ENCODE results near the gene DNAH3. TPM values are rescaled to one million over a fixed set of nuclear protein-coding genes. Genes with fewer than 3 reads are reported as not detected.

The DNAH3 gene
- total RNA-seq, 1 experiment from 2014 or later: 0.24 TPM

- Histone ChIP-seq H2BK12ac (ENCODE audit: insufficient read length, low read depth, low read length) (no peak overlapping the region), H2BK5ac (ENCODE audit: insufficient read length, low read length) (no peak overlapping the region), H4K91ac (ENCODE audit: insufficient read length, low read depth, low read length) (no peak overlapping the region), H3K18ac (ENCODE audit: insufficient read length, low read depth, low read length) (no peak overlapping the region), H4K8ac (replicated peaks; ENCODE audit: insufficient read length, low read depth, low read length) (no peak overlapping the region), H2AFZ (ENCODE audit: low read length) (no peak overlapping the region), H2BK20ac (ENCODE audit: low read depth, low read length, poor library complexity, severe bottlenecking) (no peak overlapping the region), H3K79me2 (ENCODE audit: insufficient read depth, low read length) (no peaks in the 10 kb centered on the region), H4K5ac (ENCODE audit: insufficient read length, low read depth, low read length) (no peak overlapping the region), H3K56ac (ENCODE audit: insufficient read length, low read depth, low read length) (no peak overlapping the region), H3K23ac (ENCODE audit: insufficient read length, low read depth, low read length) (no peak overlapping the region), H3K4me2 (ENCODE audit: insufficient read depth, insufficient read length, low read length) (no peak overlapping the region), H4K20me1 (ENCODE audit: control insufficient read depth, insufficient read depth, insufficient read length) (no peaks in the 10 kb centered on the region), H3K23me2 (ENCODE audit: insufficient read length, low read depth, low read length, poor library complexity, severe bottlenecking) (peaks cover 2% of the 10 kb centered on the region), H2BK120ac (ENCODE audit: low read depth, low read length, poor library complexity, severe bottlenecking) (no peak overlapping the region), H3K9ac (ENCODE audit: extremely low read depth, insufficient read length, low read length) (no peak overlapping the region), H3K14ac (ENCODE audit: insufficient read depth, low read length) (no peak overlapping the region), H3T11ph (ENCODE audit: low read length) (no peak overlapping the region), H3K27ac (ENCODE audit: insufficient read length, low read depth, low read length) (no peak overlapping the region), H3K4ac (ENCODE audit: low read depth, low read length) (no peak overlapping the region), H2AK5ac (ENCODE audit: insufficient read length, low read length) (no peak overlapping the region), H3K27me3 (ENCODE audit: insufficient read depth, low read length) (no peaks in the 10 kb centered on the region), H3K9me3 (ENCODE audit: control insufficient read depth, low read depth, low read length) (no peaks in the 10 kb centered on the region), H2BK15ac (ENCODE audit: low read depth, low read length) (no peak overlapping the region), H3K79me1 (ENCODE audit: insufficient read depth, low read depth, low read length, poor library complexity, severe bottlenecking) (no peaks in the 10 kb centered on the region), H3K4me1 (ENCODE audit: insufficient read depth, low read length) (no peaks in the 10 kb centered on the region)
- H3K9me3 Mint-ChIP-seq: no peaks in the 10 kb centered on the region
- no peaks in the 10 kb centered on the region for H3K27me3 Mint-ChIP-seq (ENCODE audit: low read depth)
- H3K4me3 Mint-ChIP-seq: no peak overlapping the region
- peaks cover 23 to 62% (median 55%) of the 10 kb centered on the region in 3 experiments; a peak in 6 of 7 replicates for H3K36me3 Mint-ChIP-seq (ENCODE audit: insufficient read depth in 1 of 3, low read depth in 3 of 3)
- TF ChIP-seq CTCF (conservative IDR thresholded peaks at IDR 0.05): no peak
- peaks cover 4 to 7% of the 10 kb centered on the region in 2 experiments for H3K4me1 Mint-ChIP-seq
- DNase-seq: no peak
- no CpG with 5 or more reads among the region's 7 CpGs for WGBS (ENCODE audit: extremely low coverage, insufficient read length, low lambda C conversion rate)
- H3K27ac Mint-ChIP-seq: peak overlapping the region in 1 of 3 experiments; percentile 28; a peak in 2 of 7 replicates
Observed at GRCh38 chr16:21164521-21165168, 14.0 kb upstream of the DNAH3 start.

Measured in H9 (cell line).